Neural crest cell (in vitro differentiated cells): ENCODE results near the gene PPP1R12C. TPM values are rescaled to one million over a fixed set of nuclear protein-coding genes. Genes with fewer than 3 reads are reported as not detected.

Source experiments
- DNase-seq: peaks from one replicate; pipeline ENCODE4 v3.0.0; 2021; ENCODE audit warnings: low read depth, mixed read lengths, low spot score
- H3K27ac Mint-ChIP-seq: one replicate; pipeline ENCODE4 v1.8.0; 2021; ENCODE audit warnings: mild to moderate bottlenecking, mixed read lengths; ENCODE audit not compliant: unreplicated experiment
- H3K27me3 Mint-ChIP-seq: 2 replicates; pipeline ENCODE4 v1.8.0; 2021; ENCODE audit warnings: low read depth, mild to moderate bottlenecking, mixed read lengths
- H3K36me3 Mint-ChIP-seq: 2 replicates; pipeline ENCODE4 v1.8.0; 2021; ENCODE audit warnings: low read depth, mild to moderate bottlenecking, mixed read lengths
- H3K4me1 Mint-ChIP-seq: 2 replicates; pipeline ENCODE4 v1.8.0; 2021; ENCODE audit warnings: mixed read lengths
- H3K4me3 Mint-ChIP-seq: one replicate; pipeline ENCODE4 v1.8.0; 2021; ENCODE audit warnings: mild to moderate bottlenecking, mixed read lengths
- H3K9me3 Mint-ChIP-seq: 2 replicates; pipeline ENCODE4 v1.8.0; 2021; ENCODE audit warnings: mixed read lengths
- total RNA-seq: library from RNA; stranded (reverse); gene quantifications from 2 replicates; pipeline ENCODE4 v1.2.1, GENCODE V29; 2021
- TF ChIP-seq, protein P1 (sequence below): fragments of 200-600 bp; sonication (generic); conservative IDR thresholded peaks from 2 replicates; pipeline ENCODE4 v1.5.0; 2021; ENCODE audit warnings: antibody characterized with exemption, mild to moderate bottlenecking

Gene PPP1R12C
- total RNA-seq, 1 donor from 2014 or later, result 108 TPM

DNA sequence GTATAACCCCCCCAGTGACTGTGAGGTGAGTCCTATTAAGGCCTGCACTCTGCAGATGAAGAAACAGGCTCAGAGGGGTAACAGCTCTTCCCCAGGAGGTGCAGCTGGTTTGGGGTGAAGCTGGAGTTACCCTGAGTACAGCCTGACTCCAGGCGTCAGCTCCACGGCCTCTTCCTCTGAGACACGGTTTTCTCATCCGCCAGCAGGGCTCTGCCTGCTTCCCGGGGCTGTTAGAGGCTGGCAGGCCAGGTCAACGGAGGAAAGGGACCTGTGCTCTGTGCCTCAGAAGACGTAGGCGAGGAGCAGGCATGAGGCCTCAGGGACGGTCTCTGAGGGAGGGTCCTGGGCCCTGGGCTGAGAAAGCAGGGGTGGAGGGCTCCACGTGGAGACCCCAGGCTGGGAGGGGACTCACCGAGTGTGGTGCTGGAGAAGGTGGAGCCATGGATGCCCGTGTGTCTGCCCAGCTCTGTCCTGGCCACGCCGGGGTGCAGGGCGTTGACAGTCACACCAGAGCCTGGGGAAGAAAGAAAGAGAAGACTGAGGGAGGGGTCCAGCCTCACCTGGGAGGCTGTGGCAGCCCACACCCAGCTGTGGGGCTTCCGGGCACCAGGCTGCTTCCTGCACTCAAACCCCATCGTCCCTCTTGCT is 70.3 kb downstream of the PPP1R12C start:
- H3K36me3 Mint-ChIP-seq, result peaks cover 2% of the 10 kb centered on the region
- TF ChIP-seq, protein P1, sequence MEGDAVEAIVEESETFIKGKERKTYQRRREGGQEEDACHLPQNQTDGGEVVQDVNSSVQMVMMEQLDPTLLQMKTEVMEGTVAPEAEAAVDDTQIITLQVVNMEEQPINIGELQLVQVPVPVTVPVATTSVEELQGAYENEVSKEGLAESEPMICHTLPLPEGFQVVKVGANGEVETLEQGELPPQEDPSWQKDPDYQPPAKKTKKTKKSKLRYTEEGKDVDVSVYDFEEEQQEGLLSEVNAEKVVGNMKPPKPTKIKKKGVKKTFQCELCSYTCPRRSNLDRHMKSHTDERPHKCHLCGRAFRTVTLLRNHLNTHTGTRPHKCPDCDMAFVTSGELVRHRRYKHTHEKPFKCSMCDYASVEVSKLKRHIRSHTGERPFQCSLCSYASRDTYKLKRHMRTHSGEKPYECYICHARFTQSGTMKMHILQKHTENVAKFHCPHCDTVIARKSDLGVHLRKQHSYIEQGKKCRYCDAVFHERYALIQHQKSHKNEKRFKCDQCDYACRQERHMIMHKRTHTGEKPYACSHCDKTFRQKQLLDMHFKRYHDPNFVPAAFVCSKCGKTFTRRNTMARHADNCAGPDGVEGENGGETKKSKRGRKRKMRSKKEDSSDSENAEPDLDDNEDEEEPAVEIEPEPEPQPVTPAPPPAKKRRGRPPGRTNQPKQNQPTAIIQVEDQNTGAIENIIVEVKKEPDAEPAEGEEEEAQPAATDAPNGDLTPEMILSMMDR, result no peak
- no peaks in the 10 kb centered on the region for H3K27me3 Mint-ChIP-seq
- H3K27ac Mint-ChIP-seq, result no peak overlapping the region
- H3K4me3 Mint-ChIP-seq, result no peak overlapping the region
- no peak for DNase-seq
- H3K4me1 Mint-ChIP-seq, result no peaks in the 10 kb centered on the region
- no peaks in the 10 kb centered on the region for H3K9me3 Mint-ChIP-seq

DNA sequence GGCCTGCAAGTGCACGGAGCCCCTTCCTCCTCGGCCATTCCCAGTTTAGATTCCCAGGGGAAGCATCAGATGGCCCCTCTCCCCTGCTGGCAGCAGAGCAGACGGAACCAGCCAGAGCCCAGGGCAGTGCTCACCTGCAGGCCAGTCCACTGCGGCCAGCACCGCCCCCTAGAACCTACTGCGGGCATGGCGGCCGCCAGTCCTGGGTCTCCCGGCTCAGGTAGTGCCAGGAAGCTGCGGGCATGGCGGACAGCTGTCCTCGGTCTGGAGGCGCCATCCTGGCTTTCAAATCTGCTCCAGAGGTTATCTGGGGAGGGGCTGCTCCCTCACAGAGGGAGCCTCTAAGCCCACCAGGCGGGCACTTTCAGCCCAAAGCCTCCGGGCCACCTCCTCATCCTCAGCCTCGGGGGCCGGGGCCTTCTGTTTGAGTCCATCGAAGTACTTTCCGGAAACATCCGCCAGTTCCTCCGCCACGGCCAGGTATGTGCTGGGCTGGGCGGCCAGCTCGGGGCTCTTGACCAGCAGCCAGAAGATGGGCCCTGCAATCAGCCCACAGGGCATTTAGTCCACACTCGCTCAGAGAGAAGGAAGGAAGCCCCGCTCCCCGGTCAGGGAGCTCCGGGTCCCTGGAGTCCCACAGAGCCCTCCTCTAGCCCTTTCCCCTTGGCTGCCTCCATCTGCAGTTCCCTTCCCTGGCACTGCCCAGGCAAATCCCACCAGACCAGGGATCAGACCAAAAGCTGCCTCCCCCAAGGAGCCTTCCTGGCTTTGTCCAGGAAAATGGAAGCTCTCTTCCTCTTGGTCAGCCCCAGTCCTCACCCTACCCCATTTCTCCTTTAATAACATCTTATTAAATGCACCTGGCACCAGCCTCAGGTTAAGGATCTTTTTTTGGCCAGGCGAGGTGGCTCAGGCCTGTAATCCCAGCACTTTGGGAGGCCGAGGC is 72.4 kb downstream of the PPP1R12C start:
- Mint-ChIP-seq H3K4me3 (no peak overlapping the region), H3K9me3 (no peaks in the 10 kb centered on the region), H3K27ac (no peak overlapping the region), H3K4me1 (no peaks in the 10 kb centered on the region), H3K36me3 (no peaks in the 10 kb centered on the region), H3K27me3 (no peaks in the 10 kb centered on the region)
- TF ChIP-seq, protein P1, result no peak
- DNase-seq, result no peak

DNA sequence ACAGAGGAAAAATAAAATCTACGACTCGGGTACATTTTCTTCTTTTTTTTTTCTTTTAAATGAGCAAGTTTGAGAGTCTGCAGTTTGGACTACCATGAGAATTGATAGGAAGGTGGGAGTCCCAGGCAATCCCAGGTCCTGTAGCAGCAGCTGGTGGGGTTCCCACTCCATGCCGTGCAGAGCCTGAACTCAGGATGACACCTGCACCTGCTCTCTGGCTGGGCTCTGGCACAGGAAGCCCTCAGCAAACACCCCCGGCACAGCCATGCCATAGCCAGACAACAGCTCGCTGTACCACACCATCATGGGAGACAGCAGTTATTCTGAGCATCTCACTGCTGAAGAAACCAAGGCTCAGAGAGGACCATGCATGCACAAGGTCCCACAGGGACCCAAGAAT is 73.2 kb downstream of the PPP1R12C start:
- Mint-ChIP-seq H3K27ac (no peak overlapping the region), H3K27me3 (no peaks in the 10 kb centered on the region), H3K36me3 (peaks cover 2% of the 10 kb centered on the region)

DNA sequence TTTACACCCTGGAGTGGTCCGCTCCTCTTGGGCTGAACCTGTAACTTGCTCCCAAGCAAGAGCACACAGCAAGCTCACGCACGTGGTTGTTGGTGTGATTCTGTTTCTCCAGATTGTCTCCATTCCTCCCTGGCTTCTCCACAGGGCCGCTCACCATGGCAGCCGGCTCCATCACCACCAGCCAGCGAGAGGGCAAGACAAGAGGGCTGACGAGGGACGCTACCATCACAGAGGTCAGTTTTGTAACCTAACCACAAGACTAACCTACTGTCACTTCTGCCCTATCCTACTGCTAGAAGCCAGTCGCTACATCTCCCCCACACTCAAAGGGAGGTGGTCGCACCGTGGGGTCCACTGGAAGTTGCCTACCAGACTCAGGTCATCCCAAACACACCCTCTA is 74.7 kb downstream of the PPP1R12C start:
- Mint-ChIP-seq H3K27me3 (no peaks in the 10 kb centered on the region), H3K36me3 (peaks cover 2% of the 10 kb centered on the region), H3K4me1 (no peaks in the 10 kb centered on the region), H3K4me3 (no peak overlapping the region), H3K27ac (no peak overlapping the region), H3K9me3 (no peaks in the 10 kb centered on the region)
- TF ChIP-seq, protein P1, result no peak
- DNase-seq, result no peak

More for the DNA sequence above, 73.2 kb downstream of the PPP1R12C start:
- TF ChIP-seq, protein P1, result no peak
- Mint-ChIP-seq H3K4me1 (no peaks in the 10 kb centered on the region), H3K9me3 (no peaks in the 10 kb centered on the region), H3K4me3 (no peak overlapping the region)
- DNase-seq, result no peak

DNA sequence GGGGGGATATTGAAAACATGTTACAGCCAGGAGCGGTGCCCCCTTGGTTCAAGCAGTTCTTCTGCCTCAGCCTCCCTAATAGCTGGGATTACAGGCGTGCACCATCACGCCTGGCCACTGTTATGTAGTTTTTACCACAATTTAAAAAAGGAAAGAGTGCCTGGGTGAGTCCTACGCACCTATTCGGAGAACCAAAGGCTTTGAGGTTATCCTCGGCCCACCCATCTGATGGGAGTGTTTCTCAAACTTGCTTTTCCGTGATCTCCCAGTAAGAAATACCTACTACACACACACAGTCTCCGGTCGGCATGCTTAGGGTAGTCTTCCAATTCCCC is 75.1 kb downstream of the PPP1R12C start:
- Mint-ChIP-seq H3K4me3 (no peak overlapping the region), H3K27me3 (no peaks in the 10 kb centered on the region), H3K27ac (no peak overlapping the region), H3K36me3 (peaks cover 2% of the 10 kb centered on the region), H3K4me1 (no peaks in the 10 kb centered on the region), H3K9me3 (no peaks in the 10 kb centered on the region)
- DNase-seq, result no peak
- TF ChIP-seq, protein P1, result no peak
